ENCODE results near the gene ITPRIP.

The ITPRIP gene

DNA sequence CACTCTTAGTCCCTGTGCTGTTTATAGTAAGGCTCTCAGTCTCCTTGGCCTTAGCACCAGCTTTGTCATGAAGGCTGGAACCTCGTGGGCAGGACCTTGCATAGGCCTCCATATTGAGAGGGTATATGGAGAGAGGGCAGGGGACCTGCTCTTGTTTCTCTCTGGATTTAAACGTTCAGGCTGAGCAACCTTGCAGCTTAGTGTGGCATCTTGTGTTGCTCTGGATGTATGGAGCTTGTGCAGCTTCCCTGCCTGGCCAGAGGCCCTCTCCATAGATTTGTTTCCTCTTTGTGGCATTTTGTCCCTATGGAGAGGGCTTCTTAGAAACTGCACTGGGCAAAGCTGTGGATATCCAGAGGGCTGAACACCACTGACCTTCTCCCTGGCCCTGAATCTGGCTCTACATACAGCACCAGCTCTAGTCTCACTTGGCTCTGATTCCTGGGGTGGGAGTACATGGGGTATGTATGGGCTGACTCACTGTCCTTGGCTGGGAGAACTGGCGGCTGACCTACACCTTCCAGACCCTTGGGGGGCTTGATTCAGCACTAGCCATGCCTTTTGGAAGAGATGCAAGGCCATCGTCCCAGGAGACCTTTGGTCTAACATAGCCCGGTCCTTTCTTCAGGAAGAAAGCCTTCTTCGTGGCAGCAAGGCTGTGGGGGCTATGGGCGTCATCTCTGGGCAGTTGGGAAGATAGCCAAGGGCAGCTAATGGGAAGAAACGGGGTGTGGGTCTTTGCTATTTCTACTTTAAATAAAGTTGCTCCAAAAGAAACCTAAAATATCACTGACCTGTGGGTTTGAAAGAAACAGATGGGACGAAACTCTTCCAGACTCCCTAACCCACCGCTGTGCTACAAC, 30.5 kb downstream of the ITPRIP start:
- DNase-seq (ENCODE audit: low read depth, low spot score), result no peak

DNA sequence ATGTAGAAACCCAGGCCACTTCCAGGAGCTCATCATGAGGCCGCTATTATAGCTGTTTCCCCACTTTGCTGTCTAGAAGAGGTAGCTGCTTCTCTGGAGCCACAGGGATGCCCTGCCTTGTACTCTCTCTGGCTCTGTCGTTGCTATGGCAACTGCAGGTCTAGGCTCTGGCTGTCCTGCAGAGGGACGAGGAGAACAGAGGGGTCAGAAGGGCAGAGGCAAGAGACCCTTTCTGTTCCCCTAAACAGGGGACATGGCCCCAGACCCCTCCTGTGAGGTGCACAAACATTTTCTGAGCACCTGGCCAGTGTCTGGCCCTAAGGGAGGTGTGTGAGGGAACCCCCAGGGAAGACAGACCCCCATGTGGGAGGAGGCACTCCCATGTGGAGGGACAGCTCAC, 31.4 kb downstream of the ITPRIP start:
- no peak for DNase-seq (ENCODE audit: low read depth, low spot score)

DNA sequence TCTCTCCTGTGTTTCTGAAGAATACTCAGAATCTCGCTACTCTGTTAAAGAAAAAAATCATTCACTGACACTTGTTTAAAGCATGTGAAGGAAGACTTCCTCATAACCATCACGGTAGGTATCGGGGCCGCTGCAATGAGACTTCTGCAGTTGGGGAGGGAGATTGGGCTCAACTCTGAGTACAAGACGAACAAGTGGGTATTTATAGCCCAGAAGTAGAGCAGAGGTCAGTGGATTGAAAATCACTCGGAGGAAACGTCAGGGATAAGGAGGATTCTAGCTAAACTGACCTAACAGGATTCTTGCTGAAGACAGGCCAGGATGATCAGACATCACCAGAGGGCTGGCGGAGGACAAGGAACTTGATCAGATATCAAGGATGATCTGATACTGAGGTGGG, 33.3 kb downstream of the ITPRIP start:
- DNase-seq (ENCODE audit: low read depth, low spot score), result no peak

DNA sequence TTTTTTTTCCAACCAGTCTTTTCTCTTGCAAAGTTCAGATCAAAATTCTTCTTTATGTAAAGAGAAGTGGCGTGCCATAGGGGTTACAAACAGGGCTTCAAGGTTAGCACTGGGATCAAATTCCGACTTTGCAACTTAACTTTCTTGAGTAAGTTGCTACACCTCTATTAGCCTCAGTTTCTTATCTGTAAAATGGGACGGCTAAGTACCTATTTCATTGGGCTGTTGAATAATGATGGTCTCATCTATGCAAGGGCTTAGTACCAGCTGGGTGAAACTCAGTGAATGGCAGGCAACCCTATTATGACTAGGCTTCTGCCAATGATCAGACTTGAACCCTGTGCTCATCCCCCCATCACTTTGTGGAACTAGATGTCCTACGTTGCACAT, 33.9 kb downstream of the ITPRIP start:
- DNase-seq (ENCODE audit: low read depth, low spot score), result no peak

DNA sequence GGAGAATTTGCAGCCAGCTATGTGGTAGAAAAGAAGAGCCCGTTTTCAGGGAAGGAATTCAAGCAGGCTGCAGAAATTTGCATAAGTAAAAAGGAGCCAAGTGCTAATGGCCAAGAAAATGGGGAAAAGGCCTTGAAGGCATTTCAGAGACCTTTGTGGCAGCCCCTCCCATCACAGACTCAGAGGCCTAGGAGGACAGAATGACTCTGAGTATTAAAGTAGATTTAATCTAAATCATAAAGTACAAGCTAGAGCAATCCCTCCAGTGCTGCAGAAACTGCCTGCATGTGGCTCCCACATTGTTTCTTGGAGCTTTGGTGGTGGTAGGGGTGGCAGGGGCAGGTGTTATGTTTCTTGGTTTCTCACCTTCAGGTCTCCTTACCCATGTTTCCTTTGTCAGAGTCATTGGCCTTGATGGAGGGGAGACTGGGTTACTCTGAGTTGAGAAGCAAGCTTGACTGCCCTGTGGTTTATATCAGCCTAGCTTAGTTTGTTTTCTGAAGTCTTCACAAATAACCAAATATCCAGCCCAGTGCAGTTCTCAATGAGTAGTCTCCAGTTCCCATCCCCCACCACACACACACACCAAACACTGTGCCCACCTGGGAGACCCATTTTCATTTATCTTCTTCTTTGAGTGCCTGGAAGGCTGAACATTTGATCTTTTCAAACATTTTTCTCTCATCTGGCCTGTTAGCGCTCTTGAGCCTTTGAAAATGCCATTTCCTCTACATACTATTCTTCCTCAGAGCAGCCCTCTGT, 34.5 kb downstream of the ITPRIP start:
- no peak for DNase-seq (ENCODE audit: low read depth, low spot score)

DNA sequence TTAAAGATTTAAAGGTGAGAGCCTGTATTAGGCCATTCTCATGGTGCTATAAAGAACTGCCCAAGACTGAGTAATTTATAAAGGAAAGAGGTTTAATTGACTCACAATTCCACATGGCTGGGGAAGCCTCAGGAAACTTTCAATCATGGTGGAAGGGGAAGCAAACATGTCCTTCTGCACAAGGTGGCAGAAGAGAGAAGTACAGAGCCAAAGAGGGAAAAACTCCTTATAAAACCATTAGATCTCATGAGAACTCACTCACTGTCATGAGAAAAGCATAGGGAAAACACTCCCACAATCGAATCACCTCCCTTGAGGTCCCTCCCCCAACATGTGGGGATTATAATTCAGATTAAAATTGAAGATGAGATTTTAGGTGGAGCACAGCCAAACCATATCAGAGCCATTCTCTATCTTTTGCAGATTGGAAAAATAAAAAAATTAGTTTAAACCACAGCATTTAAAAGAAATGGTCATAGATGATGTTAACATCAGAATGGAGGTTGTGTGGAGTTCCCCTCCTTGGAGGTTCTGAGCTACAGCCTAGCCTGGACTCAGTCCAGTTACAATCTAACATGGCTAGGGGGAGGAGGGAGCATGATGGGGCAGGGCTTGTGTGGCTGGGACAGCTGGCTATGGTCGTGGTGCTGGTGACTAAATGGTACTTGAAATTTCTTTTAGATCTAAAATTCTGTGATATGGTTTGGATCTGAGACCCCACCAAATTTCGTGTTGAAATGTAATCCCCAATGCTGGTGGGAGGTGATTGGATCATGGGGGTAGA, 36.2 kb downstream of the ITPRIP start:
- no peak for DNase-seq (ENCODE audit: low read depth, low spot score)

DNA sequence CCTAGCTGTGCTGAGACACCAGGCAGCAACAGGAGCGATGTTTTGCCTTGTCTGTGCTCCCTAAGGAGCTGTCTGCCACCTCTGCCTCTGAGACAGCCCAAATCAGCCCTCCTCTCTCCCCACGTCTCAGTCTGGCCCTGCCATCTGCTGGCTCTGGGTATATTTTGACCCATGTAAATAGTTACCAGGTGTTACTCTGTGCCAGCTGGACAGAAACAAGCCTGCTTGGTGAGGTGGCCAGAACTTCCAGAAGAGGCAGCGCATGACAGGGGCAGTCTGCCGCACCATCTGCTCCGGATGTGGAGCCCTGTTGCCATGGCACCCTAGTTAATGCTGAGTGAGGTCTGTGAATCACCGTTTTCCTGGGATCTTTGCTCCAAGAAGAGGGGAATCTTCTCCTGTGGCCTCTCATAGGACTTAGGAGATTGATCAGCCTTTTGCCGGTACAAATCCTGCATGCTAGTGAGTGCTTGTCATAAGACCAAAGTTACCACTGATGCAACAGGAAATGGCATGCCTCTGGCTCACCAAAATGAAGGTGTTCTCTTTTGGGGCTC, 37.5 kb downstream of the ITPRIP start:
- DNase-seq (ENCODE audit: low read depth, low spot score), result peak; percentile 82

DNA sequence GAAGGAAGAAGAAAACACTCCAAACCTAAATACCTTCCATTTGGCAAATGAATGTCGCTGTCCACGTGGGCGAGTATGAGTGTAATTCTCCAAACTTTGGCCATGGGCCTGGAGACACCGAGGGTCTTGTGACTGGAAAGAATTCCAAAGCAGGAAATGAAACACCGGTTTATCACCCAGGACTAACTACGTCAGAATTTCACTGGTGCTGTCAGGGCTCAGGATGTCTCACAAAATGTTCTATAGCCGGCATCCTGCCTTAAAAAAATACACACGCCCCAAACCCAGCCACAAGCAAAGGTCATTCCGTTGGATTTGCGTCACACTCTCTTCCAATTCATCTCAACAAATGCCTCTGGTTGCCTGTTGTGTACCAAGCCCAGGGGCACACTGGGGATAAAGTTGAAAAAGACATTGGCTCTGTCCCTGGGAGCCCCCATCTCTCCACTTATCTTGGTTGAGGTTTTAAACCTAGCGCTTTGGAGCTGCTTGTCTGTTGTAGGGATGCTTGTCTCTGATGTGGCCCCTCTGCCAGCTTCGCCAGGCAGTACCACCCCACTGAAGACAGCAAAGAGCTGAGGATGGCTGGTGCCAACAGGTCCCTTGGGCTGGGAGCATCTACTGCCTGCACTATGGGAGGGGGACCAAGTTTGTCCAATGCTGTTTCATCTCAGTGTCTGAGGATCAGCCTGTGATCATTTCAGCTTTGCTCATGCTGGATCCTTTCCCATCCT, 38.1 kb downstream of the ITPRIP start:
- peak; percentile 82 for DNase-seq (ENCODE audit: low read depth, low spot score)

DNA sequence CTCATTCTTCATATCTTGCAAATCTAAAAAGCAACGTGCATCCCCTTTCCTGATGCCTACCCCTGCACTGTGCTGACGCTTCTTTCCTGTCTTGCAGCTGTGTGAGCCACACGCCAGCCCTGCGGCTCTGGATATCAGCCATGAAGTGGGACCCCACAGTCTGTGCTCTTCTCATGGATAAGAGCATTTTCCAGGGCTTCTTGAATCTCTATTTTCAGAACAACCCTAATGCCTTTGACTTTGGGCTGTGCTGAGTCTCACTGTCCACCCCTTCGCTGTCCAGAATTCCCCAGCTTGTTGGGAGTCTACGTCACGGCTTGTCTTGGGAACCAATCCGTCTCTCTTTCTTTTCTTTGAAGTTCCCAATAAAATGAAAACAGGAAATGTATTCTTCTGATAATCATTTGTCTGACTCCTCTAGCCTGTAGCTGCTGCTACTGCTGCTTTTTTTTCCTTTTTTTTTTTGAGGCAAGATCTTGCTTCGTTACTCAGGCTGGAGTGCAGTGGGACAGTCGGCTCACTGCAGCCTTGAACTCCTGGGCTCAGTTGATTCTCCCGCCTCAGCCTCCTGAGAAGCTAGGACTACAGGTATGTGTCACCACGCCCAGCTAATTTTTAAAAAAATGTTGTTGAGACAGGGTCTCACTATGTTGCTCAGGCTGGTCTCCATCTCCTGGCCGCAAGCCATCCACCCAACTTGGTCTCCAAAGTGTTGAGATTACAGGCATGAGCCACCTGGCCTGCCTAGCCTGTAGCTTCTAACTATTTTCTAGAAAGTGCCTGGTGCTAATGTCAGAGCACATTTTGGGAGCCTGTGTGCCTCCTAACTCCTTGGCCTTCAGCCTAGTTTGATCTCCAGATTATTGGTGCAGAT, 39.0 kb downstream of the ITPRIP start:
- no peak for DNase-seq (ENCODE audit: low read depth, low spot score)

DNA sequence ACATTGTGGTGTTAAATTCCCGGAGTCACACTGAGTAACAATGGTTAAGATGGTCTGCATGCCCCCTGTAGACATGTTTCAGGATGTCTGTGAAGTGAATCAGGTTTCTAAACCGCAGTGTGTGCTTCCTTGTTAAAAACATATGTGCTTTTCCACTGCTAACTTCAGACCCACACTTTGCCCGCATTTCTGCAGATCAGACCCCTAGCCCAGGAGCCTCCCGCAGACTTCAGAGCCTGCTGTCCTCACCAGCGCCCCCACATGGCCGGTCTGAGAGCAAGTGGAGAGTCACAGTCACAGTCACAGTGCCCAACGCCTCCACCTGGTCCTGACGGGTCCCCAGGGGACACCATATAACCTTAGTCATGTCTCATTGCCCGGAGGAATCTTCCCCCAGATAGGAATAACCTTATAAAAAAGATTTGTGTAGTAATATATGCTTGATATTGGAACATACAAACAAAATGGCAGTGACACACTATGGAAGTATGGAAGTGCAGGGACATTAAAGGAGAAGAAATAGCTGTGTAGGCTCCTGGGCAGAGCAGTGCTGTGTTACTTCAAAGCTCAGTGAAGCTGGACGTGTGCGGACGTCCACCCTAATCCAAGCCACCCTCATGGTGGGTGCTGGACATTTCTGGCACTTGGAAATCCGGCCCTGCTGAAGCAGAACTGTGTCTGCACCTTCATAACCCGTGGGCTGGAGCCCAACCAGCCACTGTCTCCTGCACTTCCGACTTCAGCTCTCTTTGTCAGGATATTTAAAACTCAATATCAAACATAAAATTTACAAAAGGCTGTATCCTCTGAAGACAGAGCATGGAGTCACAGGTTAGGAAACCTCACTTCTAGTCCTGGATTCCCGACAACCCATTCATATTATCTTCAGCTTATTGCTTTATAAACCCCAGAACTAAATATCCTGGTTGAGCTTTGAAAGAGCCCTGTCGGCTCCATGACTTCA, 40.3 kb downstream of the ITPRIP start:
- no peak for DNase-seq (ENCODE audit: low read depth, low spot score)

DNA sequence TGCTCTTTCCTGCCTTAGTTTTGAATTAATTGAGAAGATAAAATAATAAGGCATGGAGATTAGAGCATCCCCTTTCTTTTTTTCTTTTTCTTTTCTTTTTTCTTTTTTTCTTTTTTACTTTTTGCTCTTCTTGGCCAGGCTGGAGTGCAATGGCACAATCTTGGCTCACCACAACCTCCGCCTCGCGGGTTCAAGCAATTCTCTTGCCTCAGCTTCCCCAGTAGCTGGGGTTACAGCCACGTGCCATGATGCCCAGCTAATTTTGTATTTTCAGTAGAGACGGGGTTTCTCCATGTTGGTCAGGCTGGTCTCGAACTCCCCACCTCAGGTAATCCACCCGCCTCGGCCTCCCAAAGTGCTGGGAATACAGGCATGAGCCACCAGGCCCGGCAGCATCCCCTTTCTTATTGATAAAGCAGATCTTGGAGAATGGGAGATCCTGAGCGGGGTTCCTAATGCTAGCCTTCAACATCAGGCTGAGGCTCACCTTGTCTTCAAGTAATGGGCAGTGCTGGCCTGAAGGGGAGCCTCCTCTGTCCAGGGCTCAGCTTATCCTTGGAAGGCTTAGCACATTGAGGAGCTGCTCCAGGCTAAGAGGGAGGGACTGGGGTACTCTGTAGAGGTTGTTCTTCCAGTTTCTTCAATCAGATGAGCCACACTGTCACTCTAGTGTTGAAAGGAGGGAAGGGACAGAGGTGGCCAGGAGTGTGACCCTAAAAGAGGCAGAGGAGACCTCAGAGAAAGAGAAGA, 41.4 kb downstream of the ITPRIP start:
- no peak for DNase-seq (ENCODE audit: low read depth, low spot score)

DNA sequence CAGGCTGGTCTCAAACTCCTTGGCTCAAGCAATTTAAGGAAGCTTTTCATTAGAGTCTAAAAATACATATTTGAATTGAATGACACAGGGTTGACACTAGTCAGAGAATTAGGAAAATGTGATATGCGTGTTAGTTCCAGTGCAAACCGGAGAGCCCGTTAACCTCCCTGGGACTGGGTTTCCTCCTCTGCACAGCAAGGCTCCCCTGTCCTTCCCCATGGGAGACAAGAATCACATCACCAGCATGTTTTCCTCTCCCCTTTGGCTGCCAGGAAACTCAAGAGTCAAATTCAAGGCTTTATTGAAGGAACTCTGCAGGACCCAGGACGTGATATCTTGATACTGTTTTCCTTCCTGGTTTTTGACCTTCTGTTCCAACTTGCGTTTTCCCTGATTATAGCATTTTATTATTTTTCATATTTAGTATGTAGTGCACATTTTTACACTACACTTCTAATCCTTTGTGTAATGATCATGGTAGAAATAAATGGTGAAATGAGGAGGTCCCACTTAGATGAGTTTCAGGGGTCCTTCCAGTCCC, 44.4 kb downstream of the ITPRIP start:
- no peak for DNase-seq (ENCODE audit: low read depth, low spot score)

DNA sequence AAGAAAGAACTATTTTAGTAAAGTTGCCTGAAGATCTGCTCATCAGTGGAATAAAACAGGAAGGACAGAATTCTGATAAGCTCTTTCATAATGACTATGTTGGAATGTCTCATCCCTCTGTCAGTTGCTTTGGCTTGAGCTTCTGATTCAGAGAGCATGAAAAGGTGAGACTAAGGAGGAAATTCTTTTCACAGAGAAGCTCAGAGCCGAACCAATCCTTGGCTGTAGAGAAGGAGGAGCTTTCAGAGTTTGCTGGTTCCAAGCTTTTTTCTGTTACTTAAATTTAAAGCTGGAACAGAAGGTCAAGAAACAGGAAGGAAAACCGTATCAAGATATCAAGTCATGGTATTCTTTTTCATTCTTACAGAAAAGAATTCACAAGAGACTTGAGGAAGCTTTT, 45.3 kb downstream of the ITPRIP start:
- DNase-seq (ENCODE audit: low read depth, low spot score), result no peak

DNA sequence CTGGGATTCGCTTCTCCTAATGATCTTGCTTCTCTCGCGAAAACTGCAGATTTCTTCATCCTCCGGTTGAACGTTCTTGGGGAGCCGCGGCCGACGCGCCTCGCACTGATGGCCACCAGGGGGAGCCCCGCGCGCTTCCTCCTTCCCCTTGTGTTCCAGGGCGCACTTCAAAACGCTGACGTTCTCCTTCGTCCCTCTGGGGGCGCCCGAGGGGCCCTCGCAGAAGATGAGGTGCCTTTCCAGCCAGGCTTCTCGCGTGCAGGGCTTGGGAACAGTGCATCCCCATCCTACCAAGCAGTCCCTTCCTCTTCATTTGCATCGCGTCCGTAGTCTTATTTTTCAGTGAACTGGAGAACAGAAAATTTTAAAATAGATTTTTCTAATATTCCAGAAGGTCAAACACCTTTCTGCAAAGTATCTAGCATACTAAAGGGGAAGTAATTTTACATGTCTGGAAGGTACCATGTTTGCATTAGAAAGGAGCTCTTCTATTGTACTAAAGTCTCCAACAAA, 46.8 kb downstream of the ITPRIP start:
- no peak for DNase-seq (ENCODE audit: low read depth, low spot score)

DNA sequence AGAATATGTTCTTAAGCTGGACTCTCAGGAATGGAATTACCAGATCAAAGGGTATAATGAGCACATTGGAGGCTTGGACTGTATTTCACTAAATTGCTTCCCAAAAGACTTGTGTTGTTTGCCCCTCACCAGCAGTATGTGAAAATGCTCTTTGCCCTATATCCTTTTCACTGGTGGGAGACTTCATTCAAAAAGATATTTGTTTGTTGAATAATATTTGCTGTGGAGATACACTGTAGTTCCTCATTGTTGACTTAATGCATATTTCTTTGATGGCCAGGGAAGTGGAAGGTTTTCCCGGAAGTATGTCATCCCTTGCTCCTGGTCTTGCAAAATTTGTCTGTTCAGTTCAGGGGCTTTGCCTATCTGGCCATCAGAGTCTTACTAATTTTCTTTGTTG, 49.9 kb downstream of the ITPRIP start:
- DNase-seq (ENCODE audit: low read depth, low spot score), result no peak

DNA sequence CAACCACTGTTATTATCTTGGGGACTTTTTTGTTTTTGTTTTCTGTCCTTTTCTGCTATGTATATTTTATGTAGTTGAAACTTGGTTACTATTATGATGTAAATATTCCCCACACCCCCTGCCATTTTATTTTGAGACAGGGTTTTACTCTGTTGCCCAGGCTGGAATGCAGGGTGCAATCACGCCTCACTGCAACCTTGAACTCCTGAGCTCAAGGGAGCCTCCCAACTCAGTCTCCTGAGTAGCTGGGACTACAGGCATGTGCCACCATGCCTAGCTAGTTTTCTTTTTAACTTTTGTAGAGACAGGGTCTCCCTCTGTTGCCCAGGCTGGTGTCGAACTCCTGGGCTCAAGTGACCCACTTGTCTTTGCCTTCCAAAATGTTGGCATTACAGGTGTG, 51.3 kb downstream of the ITPRIP start:
- no peak for DNase-seq (ENCODE audit: low read depth, low spot score)

DNA sequence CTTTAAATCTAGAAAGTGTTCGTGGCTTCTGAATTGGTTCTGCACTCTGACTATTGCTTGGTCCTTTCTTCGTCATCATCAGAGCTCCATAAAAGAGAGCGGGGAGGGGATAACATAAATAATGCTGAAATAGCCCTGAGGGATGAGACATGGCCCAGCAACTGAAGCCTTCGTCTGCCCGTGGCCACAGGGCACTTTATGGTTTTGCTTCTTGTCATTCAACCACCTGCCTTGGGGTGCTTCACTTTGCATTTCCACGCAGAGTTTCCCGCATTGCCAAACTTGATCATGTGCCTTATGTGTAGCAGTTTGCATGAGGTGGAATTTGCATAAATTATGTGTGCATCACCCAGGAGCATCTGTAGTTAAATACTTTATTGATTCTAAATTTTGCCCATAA, 53.4 kb downstream of the ITPRIP start:
- no peak for DNase-seq (ENCODE audit: low read depth, low spot score)

DNA sequence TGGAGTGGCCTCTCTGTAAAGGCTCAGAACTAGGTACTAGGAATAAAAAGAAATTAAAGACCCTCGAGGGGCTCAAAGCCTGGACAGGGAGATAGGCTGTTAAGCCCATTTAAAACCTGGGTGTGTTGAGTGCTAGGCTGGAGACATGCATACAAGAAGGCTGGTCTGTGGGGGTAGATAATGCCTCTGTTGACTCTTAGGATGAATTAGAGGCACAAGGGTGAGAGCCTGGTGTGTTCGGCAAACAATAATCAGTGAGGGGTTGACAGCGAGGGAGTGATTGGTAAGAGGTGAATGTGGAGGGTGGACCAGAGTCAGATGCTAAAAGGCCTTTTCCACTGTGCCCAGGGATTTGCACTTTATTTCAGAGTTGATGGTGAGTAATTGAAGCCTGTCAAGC, 56.6 kb downstream of the ITPRIP start:
- no peak for DNase-seq (ENCODE audit: low read depth, low spot score)

Data from brain pericyte (primary cell).